ENCODE measurements around the gene TSPAN31. TPM values are rescaled to one million over a fixed set of nuclear protein-coding genes. Genes with fewer than 3 reads are reported as not detected.
A peak's percentile ranks its signal among the peaks of the same experiment; 100 is the strongest.

Gene TSPAN31
- total RNA-seq, 5 donors from 2014 or later (not counting 1 experiment from before 2014, with no cell fraction given) = 12.8 to 25.6 (median 15.5) TPM

DNA sequence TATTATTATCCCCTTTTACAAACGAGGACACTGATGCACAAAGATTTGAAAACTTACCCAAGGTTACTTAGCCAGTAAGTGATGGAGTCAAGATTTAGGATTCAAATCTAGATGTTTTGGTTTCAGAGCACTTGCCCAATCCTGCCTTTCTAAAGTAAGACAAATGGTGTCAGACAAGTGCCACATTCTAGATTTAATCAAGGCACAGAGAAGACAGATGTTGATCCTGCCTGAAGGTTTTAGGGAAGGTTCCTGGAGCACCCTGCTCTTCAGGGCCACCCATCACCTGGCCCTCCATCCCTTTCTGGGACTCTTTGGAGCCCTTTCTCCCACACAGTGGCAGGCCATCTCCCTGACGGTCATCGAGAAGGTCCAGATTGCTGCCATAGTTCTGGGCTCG, 12.9 kb downstream of the TSPAN31 start:
- H3K27me3 ChIP-seq (replicated peaks in 1 of 2; ENCODE audit: control insufficient read depth in 2 of 2, extremely low read depth in 1 of 2, insufficient read depth in 2 of 2, low read length in 1 of 2) = no peaks in the 10 kb centered on the region
- peaks cover 7 to 20% of the 10 kb centered on the region in 2 donors for H3K36me3 ChIP-seq (ENCODE audit: control insufficient read depth in 2 of 2, extremely low read depth in 1 of 2, insufficient read depth in 1 of 2, low read length in 1 of 2)
- peak overlapping the region in 1 of 2 donors; percentile 20 for H3K27ac Mint-ChIP-seq
- H3K9me3 ChIP-seq = no peaks in the 10 kb centered on the region
- peaks cover 46 to 54% (median 52%) of the 10 kb centered on the region in 3 donors for H3K4me1 Mint-ChIP-seq
- peaks cover 23 to 41% of the 10 kb centered on the region in 2 experiments for H3K4me1 ChIP-seq (ENCODE audit: control insufficient read depth in 1 of 2, extremely low read depth in 1 of 2, insufficient read depth in 2 of 2, low read length in 2 of 2)
- no peak overlapping the region for H3K27ac ChIP-seq (ENCODE audit: low read length)
- H3K36me3 Mint-ChIP-seq = peaks cover 15% of the 10 kb centered on the region
- H3K4me3 Mint-ChIP-seq = peak overlapping the region in 1 of 3 donors; percentile 23
- WGBS (ENCODE audit: insufficient coverage) = 98% methylated on average over 3 of the region's 4 CpGs
- H3K27me3 Mint-ChIP-seq = no peaks in the 10 kb centered on the region
- DNase-seq = no peak
- no peak for ATAC-seq (replicated peaks in 1 of 4)
- ChIA-PET CTCF (interaction anchor here in 1 of 2 donors (2.0 kb wide), 1 partner anchor 24 kb away, joined by 14 read pairs; the partner anchor contains the start of gene TSFM), POLR2A (no interaction called here)
- no peak overlapping the region for H3K4me3 ChIP-seq (ENCODE audit: control insufficient read depth in 1 of 2, extremely low read depth in 1 of 2, low read length in 1 of 2)
- H3K9me3 Mint-ChIP-seq = no peaks in the 10 kb centered on the region

DNA sequence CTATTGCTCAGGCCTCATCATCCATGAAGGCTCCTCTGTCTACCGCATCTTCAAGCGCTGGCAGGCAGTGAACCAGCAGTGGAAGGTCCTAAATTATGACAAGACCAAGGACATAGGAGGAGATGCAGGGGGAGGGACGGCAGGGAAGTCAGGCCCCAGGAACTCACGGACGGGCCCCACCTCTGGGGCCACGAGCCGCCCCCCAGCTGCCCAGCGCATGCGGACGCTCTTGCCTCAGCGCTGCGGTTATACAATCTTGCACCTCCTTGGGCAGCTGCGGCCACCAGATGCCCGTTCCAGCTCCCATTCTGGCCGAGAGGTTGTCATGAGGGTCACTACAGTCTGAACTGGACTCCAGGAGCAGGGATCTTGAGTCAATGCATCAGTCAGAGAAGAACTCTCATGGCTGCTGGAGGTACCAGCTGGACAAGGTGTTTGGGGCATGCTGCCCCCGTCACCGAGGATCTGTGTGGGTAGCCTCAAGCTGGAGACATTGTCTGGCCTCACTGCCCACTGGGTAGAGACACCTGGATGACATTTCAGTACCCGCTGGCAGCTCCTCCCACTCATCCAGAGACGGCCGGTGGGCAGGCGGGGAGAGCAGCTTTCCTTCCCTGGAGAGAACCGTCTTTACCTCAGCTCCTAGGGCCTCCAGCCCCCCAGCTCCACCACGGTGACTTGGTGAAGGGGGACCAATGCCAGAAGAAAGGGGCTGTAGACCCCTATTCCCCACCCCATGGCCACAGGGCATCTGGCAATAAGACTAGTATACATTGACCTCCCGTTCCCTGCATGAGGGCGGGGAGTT, 13.9 kb downstream of the TSPAN31 start:
- Mint-ChIP-seq H3K27ac (no peak overlapping the region), H3K27me3 (peaks cover 4% of the 10 kb centered on the region in 2 donors), H3K4me3 (no peak overlapping the region), H3K4me1 (peaks cover 36 to 45% (median 42%) of the 10 kb centered on the region in 3 donors), H3K36me3 (peaks cover 15% of the 10 kb centered on the region), H3K9me3 (no peaks in the 10 kb centered on the region)
- no peak for DNase-seq
- 98% methylated on average over 11 of the region's 25 CpGs for WGBS (ENCODE audit: insufficient coverage)
- no peaks in the 10 kb centered on the region for H3K9me3 ChIP-seq
- peaks cover 0 to 2% of the 10 kb centered on the region in 2 experiments for H3K27me3 ChIP-seq (replicated peaks in 1 of 2; ENCODE audit: control insufficient read depth in 2 of 2, extremely low read depth in 1 of 2, insufficient read depth in 2 of 2, low read length in 1 of 2)
- peaks cover 14 to 32% of the 10 kb centered on the region in 2 experiments for H3K4me1 ChIP-seq (ENCODE audit: control insufficient read depth in 1 of 2, extremely low read depth in 1 of 2, insufficient read depth in 2 of 2, low read length in 2 of 2)
- H3K27ac ChIP-seq (ENCODE audit: low read length) = no peak overlapping the region
- no peak overlapping the region for H3K4me3 ChIP-seq (ENCODE audit: control insufficient read depth in 1 of 2, extremely low read depth in 1 of 2, low read length in 1 of 2)
- CTCF ChIA-PET = interaction anchor here (0.5 to 2.1 kb wide), 14 partner anchors 16 to 1925 kb away, joined by 3 to 9 read pairs (median 4); partner anchors contain the start of genes CTDSP2 (in 1 of the 2) and TSFM (in 1 of the 2)
- no peak for ATAC-seq (replicated peaks in 1 of 4)
- POLR2A ChIA-PET = interaction anchor here in 1 of 2 donors (0.6 to 1.3 kb wide), 2 partner anchors 13 to 15 kb away, joined by 3 to 4 read pairs; partner anchors contain the start of genes EEF1AKMT3 and METTL1
- peaks cover 7 to 20% of the 10 kb centered on the region in 2 donors for H3K36me3 ChIP-seq (ENCODE audit: control insufficient read depth in 2 of 2, extremely low read depth in 1 of 2, insufficient read depth in 1 of 2, low read length in 1 of 2)

DNA sequence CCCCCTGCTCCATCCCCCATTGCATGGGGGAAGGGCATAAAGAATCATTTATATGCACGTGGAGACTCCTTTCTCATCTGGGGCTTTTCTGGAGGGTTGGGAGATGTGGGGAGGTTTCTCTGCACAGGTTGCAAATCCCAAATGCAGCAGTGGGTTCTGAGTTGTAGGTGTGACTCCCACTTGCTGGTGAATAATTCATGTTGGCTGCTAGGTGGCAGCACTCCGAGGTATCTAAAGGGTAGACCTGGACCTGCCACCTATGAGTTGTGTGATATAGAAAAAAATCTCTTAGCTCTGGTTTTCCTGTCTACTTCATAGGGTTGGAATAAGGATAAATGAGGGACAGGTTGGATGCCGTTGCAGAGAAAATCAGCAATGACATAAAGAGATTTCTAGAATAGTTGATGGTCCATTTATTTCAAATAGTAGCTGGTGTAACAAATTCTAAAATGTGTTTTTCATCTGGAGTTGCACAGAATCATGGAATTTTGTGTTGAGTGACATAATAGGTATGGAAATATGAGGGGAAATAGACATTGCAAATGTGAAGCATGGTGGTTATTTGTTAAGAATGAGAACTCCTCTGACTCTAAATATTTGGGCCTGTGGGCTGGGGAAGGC, 14.6 kb downstream of the TSPAN31 start:
- H3K36me3 Mint-ChIP-seq = peaks cover 15% of the 10 kb centered on the region
- no peak overlapping the region for H3K4me3 ChIP-seq (ENCODE audit: control insufficient read depth in 1 of 2, extremely low read depth in 1 of 2, low read length in 1 of 2)
- no peak overlapping the region for H3K27ac ChIP-seq (ENCODE audit: low read length)
- no peaks in the 10 kb centered on the region for H3K9me3 Mint-ChIP-seq
- H3K27me3 Mint-ChIP-seq = peaks cover 9 to 11% of the 10 kb centered on the region in 2 donors
- no peaks in the 10 kb centered on the region for H3K9me3 ChIP-seq
- 40% methylated on average over 1 of the region's 3 CpGs for WGBS (ENCODE audit: insufficient coverage)
- peaks cover 3 to 6% of the 10 kb centered on the region in 2 experiments for H3K27me3 ChIP-seq (replicated peaks in 1 of 2; ENCODE audit: control insufficient read depth in 2 of 2, extremely low read depth in 1 of 2, insufficient read depth in 2 of 2, low read length in 1 of 2)
- peaks cover 7 to 20% of the 10 kb centered on the region in 2 donors for H3K36me3 ChIP-seq (ENCODE audit: control insufficient read depth in 2 of 2, extremely low read depth in 1 of 2, insufficient read depth in 1 of 2, low read length in 1 of 2)
- DNase-seq (peak in 21 of 35 experiments; percentile 31 to 69 (median 47)), ATAC-seq (replicated peaks in 1 of 4) (no peak)
- CTCF ChIA-PET = interaction anchor here (0.5 to 2.1 kb wide), 19 partner anchors 16 to 685 kb away, joined by 3 to 9 read pairs (median 4); partner anchors contain the start of gene TSFM (in 1 of the 2)
- POLR2A ChIA-PET = interaction anchor here in 1 of 2 donors (0.6 to 1.3 kb wide), 2 partner anchors 13 to 14 kb away, joined by 3 to 4 read pairs; partner anchors contain the start of genes EEF1AKMT3 and METTL1
- H3K27ac Mint-ChIP-seq = peak overlapping the region; percentile 11 to 46
- no peak overlapping the region for H3K4me3 Mint-ChIP-seq
- peaks cover 7 to 28% of the 10 kb centered on the region in 2 experiments for H3K4me1 ChIP-seq (ENCODE audit: control insufficient read depth in 1 of 2, extremely low read depth in 1 of 2, insufficient read depth in 2 of 2, low read length in 2 of 2)
- peaks cover 33 to 45% (median 40%) of the 10 kb centered on the region in 3 donors for H3K4me1 Mint-ChIP-seq

DNA sequence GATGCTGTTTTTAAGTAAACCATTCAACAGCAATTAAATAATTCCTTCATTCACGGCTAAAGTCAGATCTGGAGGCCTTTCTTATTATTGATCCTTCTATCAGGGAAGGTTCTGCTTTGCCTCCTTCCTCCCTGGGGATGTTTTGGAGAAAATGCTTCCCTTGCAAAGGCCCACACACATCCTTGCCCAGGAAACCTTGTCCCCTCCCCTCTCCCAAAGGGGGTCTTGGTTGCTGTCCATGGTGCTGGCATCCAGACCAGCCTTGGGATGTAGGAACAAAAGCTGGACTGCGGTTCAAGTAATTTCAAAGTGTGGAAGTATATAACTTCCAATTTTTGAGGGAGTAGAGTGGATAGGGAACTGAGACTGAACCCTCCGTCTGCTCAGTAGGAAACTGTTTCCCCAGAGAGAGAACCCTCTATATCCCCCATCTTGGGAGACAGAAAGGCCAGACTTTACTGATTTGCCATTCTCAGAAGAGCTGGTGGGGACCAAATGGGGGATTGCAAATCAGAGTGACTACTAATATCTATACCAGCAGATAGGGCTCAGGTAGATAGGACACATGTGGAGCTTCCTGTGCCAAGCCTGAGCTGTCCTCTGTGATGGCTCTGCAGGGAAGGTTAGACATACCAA, 15.6 kb downstream of the TSPAN31 start:
- peaks cover 11 to 35% of the 10 kb centered on the region in 2 experiments for H3K4me1 ChIP-seq (ENCODE audit: control insufficient read depth in 1 of 2, extremely low read depth in 1 of 2, insufficient read depth in 2 of 2, low read length in 2 of 2)
- H3K4me3 ChIP-seq (ENCODE audit: control insufficient read depth in 1 of 2, extremely low read depth in 1 of 2, low read length in 1 of 2) = no peak overlapping the region
- peaks cover 7 to 20% of the 10 kb centered on the region in 2 donors for H3K36me3 ChIP-seq (ENCODE audit: control insufficient read depth in 2 of 2, extremely low read depth in 1 of 2, insufficient read depth in 1 of 2, low read length in 1 of 2)
- H3K27ac Mint-ChIP-seq = no peak overlapping the region
- ChIA-PET CTCF (interaction anchor here (0.6 to 2.1 kb wide), 3 partner anchors 15 to 144 kb away, joined by 3 to 8 read pairs (median 8); no protein-coding TSS in a partner anchor), POLR2A (no interaction called here)
- WGBS (ENCODE audit: insufficient coverage) = no CpG with 5 or more reads among the region's 3 CpGs
- no peaks in the 10 kb centered on the region for H3K9me3 Mint-ChIP-seq
- ATAC-seq (replicated peaks in 1 of 4) (no peak), DNase-seq (no peak)
- peaks cover 15% of the 10 kb centered on the region for H3K36me3 Mint-ChIP-seq
- H3K9me3 ChIP-seq = no peaks in the 10 kb centered on the region
- H3K27me3 Mint-ChIP-seq = peaks cover 9 to 19% of the 10 kb centered on the region in 2 donors
- peaks cover 5 to 16% of the 10 kb centered on the region in 2 experiments for H3K27me3 ChIP-seq (replicated peaks in 1 of 2; ENCODE audit: control insufficient read depth in 2 of 2, extremely low read depth in 1 of 2, insufficient read depth in 2 of 2, low read length in 1 of 2)
- H3K4me1 Mint-ChIP-seq = peaks cover 39 to 51% (median 46%) of the 10 kb centered on the region in 3 donors
- H3K27ac ChIP-seq (ENCODE audit: low read length) = no peak overlapping the region
- no peak overlapping the region for H3K4me3 Mint-ChIP-seq

DNA sequence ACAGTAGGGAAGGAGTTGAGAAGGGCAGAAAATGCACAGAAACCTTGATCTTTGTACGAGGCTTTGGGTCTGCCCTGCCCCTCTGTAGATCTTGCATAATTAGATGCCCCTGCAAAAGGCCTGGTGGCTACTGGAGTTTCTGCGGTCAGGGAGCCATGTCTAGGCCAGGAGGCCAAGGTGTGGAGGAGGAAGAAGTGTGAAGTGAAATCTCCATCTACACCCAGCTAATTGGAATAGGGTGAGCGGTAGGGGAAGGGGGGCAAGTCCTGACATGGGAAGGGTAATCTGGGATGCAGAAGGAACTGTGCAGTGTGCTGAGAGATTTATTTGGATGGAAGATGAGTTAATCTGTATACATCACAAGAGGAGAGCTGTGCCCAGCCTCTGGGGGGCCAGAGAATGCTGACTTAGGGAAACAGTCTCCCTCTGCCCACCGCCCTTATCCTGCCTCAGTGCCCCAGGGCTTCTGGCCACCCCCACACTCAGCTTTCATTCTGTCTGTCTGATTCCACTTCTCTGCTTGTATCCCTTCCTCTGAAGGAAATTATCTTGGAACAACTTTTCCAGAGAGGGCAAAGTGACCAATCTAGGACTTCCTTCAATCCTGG, 16.7 kb downstream of the TSPAN31 start:
- peaks cover 10 to 26% of the 10 kb centered on the region in 2 experiments for H3K27me3 ChIP-seq (replicated peaks in 1 of 2; ENCODE audit: control insufficient read depth in 2 of 2, extremely low read depth in 1 of 2, insufficient read depth in 2 of 2, low read length in 1 of 2)
- no peak for ATAC-seq (replicated peaks in 1 of 4)
- H3K4me3 Mint-ChIP-seq = no peak overlapping the region

More for the DNA sequence above, 16.7 kb downstream of the TSPAN31 start:
- DNase-seq = no peak
- Mint-ChIP-seq H3K9me3 (no peaks in the 10 kb centered on the region), H3K36me3 (peaks cover 15% of the 10 kb centered on the region), H3K27ac (no peak overlapping the region), H3K27me3 (peaks cover 13 to 28% of the 10 kb centered on the region in 2 donors), H3K4me1 (peaks cover 40 to 54% (median 47%) of the 10 kb centered on the region in 3 donors)
- Histone ChIP-seq H3K9me3 (no peaks in the 10 kb centered on the region), H3K4me1 (ENCODE audit: control insufficient read depth in 1 of 2, extremely low read depth in 1 of 2, insufficient read depth in 2 of 2, low read length in 2 of 2) (peaks cover 9 to 37% of the 10 kb centered on the region in 2 experiments), H3K36me3 (ENCODE audit: control insufficient read depth in 2 of 2, extremely low read depth in 1 of 2, insufficient read depth in 1 of 2, low read length in 1 of 2) (peaks cover 7 to 20% of the 10 kb centered on the region in 2 donors), H3K4me3 (ENCODE audit: control insufficient read depth in 1 of 2, extremely low read depth in 1 of 2, low read length in 1 of 2) (no peak overlapping the region), H3K27ac (ENCODE audit: low read length) (no peak overlapping the region)
- 88% methylated on average over 1 of the region's 4 CpGs for WGBS (ENCODE audit: insufficient coverage)
- ChIA-PET POLR2A (no interaction called here), CTCF (interaction anchor here (0.6 to 1.3 kb wide), 4 partner anchors 13 to 142 kb away, joined by 3 to 5 read pairs (median 3); partner anchors contain the start of gene TSPAN31 (in 1 of the 2))

Data from T-cell (primary cell).